TTC549 (cell line): Measurements from ENCODE around the gene MCU.
"Not testable (repeated sequence)": the region's sequence is repeated elsewhere in the genome, so short reads cannot be mapped to it uniquely, and the experiment has no call there.

Source experiments
- FAIRE-seq: peaks from 2 replicates; lab custom pipeline; 2012; peaks lifted over from hg19 to GRCh38; lab: Jason Lieb, UNC

The MCU gene

DNA sequence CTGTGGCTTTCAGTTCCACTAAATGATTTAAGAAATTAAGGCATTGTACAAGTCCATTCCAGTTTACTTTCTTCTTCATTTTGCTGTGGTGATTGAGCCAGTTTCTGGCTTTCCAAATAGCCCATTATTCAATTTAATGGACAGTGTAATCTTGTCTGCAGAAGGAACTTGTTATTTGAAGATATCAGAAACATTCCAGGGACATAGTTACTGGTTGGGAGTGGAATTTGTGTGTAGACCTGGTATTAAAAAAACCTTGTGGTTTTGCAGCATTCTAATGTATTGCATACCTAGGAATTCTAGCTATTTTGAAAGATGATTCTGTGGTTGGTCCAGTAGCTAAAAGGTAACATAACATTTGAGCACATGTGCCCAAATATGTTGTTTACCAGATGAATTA lies 72.2 kb downstream of the MCU start:
- FAIRE-seq: no peak

DNA sequence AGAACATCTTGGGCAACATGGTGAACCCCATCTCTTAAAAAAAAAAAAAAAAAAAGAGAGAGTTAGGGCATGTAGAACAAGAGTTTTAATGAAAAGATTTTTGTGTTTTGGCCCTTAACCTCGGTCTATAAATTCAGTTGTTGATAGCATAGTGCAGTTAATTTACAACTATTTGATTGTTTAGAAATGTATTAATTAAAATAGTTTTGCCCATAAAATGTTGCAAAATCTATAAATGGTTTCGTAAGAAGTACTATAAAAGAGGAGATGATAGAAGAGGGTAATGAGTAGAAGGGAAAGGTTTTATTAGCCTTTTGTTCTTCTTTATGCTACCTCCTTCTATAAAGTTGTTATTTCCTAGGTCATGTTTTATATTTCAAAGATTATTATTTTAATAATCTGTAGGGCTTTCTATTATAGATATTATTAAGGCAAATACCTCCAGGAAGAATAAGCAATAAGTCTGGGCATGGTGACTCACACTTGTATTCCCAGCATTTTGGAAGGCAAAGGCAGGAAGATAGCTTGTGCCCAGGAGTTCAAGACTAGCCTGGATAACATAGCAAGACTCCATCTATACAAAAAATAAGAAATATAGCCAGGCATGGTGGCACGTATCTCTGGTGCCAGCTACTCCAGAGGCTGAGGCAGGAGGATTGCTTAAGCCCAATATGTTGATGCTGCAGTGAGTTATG lies 73.3 kb downstream of the MCU start:
- FAIRE-seq: no peak

- not testable (repeated sequence) for FAIRE-seq
These were observed 79.3 kb downstream of the MCU start for GRCh38 chr10:72771195-72771594.

DNA sequence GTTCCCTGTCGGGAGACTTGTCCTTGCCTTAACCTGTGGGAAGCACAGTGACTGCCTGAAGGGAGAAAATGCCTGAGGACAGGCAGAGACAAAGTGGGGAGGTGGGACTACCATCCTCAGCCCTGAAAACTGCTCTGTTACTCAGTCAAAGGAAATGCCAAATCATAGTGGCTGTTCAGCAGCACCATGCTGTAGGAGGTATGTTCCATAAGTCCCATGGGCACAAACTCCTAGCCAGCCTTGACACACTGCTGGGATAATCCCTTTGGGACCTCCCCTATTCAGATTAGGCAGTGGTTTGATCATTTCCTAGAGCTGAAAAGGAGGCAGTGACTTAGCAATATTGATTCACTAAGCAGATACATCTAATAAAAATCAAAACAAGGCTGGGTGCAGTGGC lies 80.1 kb downstream of the MCU start:
- FAIRE-seq: no peak

GRCh38 chr10:72779874-72780273 lies 87.9 kb downstream of the MCU start:
- FAIRE-seq: no peak

- FAIRE-seq: no peak
These were observed 90.8 kb downstream of the MCU start for GRCh38 chr10:72782649-72783330.

DNA sequence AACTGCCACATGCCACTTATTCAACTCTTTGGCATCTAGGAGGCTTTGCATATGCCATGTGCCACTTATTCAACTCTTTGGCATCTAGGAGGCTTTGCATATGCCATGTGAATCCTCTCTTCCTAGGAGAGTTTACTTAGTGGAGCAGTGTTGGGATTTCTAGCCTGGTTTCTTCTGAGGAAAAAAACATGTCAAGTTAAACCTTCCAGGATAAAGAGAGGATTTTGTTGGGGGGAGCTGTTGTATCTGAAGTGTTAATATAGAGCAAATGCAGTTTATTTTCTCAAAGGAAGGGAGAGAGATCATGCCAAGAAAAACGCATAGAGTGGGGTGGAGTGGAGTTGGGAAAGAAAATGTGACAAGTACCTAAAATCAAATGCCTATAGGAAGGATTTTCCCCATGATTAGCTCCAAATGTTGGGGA lies 91.5 kb downstream of the MCU start:
- FAIRE-seq: no peak

- FAIRE-seq: no peak
These were observed 92.8 kb downstream of the MCU start for GRCh38 chr10:72784551-72785351.

DNA sequence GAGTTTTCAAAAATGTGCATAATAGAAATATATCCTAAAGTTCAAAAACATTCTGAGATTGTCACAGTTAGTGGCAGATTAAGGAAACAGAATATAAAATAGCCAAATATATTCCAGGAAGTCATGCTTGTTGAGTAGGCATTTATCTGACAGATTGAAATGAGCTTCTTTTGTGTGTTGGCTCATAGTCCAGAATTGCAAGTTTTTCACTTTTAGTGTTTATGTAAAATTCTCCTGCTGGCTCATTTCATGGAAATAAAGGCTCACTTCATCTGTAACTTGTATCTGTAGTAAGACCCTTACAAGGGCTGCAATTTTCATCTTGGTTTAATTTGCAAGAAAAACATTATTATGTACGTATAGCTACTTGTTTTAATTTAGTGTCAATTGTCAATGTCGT lies 93.5 kb downstream of the MCU start:
- no peak for FAIRE-seq

GRCh38 chr10:72790216-72790990 lies 98.5 kb downstream of the MCU start:
- no peak for FAIRE-seq

DNA sequence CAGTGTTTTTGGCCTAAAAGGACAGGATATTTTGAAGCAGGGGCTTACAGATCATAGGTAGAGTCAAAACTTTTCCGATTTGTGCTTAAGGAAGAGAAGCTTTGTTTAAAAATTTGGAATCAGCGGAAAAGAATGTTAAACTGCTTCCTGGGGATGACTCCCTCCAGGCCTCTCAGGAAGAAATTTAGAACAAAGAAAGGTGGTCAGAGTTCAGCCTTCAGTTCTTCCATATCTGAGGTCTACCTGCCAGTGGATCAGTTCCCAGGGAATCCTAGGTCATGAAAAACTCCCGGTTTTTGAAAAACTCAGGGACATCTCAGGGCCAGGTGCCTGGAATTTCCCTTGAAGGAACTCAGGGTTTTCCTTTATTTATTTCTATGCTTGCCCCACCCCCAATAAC lies 100.3 kb downstream of the MCU start:
- no peak for FAIRE-seq

GRCh38 chr10:72793752-72794151 lies 101.8 kb downstream of the MCU start:
- no peak for FAIRE-seq

GRCh38 chr10:72794260-72794659 lies 102.3 kb downstream of the MCU start:
- no peak for FAIRE-seq

DNA sequence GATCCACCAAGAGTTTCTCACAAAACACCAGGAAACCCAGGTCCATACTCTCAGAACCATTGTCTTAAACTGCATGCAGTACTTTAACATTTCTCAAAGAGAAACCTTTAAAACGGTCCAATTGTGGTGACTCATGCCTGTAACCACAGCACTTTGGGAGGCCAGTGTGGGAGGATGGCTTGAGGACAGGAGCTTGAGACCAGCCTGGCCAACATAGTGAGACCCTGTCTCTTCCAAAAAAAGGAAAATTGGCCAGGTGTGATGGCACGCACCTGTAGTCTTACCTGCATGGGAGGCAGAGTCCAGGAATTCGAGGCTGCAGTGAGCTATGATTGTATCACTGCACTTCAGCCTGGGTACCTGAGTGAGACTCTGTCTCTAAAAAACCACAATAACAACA lies 104.1 kb downstream of the MCU start:
- no peak for FAIRE-seq

DNA sequence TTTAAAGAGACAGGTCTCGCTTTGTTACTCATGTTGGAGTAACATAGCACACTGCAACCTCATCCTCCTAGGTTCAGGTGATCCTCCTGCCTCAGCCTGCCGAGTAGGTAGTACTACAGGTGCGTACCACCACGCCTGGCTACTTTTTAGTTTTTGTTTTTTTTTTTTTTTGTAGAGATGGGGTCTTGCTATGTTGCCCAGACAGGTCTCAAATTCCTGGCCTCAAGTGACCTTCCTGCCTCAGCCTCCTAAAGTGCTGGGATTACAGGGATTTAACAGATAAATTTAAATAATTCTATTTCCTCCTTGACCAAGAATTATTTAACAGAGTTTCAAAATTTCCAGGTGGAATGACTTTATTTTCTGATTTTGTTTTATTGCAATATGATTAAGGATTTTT lies 104.6 kb downstream of the MCU start:
- FAIRE-seq: no peak

DNA sequence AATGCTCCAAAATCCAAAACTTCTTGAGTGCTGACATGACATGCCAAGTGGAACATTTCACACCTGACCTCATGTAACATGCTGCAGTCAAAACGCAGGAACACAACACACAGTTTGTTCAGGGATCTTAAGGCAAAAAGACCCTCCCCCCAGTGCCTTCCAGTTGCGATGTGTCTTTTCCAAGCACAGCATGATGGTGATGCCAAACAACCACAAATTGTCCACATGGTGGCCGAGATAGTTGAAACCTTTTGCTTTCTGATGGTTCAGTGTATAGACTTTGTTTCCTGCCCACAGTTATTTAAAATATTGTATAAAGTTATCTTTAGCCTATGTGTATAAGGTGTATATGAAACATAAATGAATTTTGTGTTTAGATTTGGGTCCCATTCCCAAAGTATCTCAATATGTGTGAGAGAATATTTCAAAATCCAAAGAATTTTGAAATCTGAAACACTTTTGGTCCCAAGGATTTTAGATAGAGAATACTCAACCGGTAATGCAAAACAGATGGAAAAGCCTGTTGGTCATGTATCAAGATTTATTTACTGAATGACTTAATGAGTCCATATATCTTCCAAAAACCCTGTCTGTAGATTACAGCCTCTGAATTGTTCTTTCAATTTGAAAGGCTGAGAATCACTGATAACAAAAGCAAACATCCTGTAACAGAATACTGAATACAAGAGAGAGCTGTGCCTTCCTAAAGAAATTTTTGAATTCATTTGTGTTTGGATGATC lies 108.2 kb downstream of the MCU start:
- no peak for FAIRE-seq

DNA sequence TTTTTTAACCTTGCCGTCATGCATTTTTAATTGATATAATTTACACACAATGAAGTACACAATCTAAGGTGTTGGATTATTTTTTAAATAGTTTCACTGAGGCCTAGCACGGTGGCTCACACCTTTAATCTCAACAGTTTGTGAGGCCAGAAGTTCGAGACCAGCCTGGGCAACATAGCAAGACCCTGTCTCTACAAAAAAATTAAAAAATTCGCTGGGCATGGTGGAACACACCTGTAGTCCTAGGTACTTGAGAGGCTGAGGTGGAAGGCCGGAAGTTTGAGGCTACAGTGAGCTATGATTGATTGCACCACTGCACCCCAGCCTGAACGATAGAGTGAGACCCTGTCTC lies 108.8 kb downstream of the MCU start:
- no peak for FAIRE-seq

DNA sequence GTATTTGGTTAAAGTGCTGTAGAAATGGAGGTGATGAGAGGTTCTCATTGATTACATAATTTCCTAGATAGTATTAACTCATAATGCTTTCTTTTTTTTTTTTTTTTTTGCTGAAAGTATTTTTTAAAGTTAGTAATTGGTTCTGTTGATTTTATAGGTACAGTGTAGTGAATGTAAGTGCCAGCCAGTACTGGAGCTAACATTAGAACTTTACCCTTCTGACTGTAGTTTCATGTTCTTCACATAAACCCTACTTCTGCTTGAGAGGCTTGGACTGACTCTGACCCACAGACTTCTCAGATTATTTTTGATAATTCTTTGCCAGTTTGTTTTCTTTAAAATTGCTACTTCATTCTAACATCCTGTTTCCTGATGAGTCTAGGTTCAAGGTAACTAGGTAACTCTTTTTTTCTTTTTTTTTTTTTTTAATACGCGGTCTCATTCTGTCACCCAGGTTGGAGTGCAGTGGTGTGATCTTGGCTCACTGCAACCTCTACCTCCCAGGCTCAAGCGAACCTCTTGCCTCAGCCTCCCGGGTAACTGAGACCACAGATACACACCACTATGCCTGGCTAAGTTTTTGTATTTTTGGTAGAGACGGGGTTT lies 109.4 kb downstream of the MCU start:
- FAIRE-seq: no peak

DNA sequence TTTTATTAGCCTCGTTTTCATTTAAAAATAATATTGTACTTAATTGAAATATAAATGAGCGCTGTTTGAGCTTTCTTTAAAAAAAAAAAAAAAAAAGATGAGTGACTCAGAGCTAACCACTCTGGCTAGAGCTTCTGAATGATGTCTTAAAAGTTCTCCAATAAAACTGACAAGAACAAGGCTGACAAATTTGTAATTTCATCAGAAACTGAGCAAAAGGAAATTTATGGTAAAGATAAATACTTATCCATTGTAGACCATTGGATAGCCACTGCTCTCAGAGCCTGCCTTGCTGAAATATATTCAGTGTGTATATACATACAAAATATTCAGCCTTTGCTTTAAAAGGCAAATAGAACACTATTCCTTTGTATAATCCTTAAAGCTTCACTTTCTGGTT lies 110.4 kb downstream of the MCU start:
- FAIRE-seq: no peak

GRCh38 chr10:72802763-72803505 lies 111.0 kb downstream of the MCU start:
- no peak for FAIRE-seq

DNA sequence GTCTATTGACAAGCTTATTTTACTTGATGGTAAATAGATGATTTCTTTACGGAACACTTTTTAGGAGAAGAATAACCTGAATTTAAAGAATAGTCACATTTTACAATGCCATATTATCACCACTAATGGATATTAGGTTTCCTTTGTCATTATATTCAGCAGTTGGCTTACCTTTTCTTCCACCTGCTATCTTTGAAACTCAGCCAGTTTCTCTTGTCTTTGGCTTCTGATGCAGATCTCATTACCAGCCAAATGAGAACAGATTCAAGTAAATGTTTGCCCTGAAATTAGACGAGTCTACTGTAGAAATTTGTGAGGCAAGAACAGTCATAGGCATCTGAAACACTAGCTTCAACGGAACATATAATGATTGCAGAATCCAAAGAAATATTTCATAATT lies 116.1 kb downstream of the MCU start:
- FAIRE-seq: no peak
